Endothelial cell of umbilical vein (primary cell): ENCODE measurements around the gene TRIM47. TPM values are rescaled to one million over a fixed set of nuclear protein-coding genes. Genes with fewer than 3 reads are reported as not detected.

Experiments
- BruUV-seq: library from RNA; stranded (reverse); fragments of 400-500 nt; replicated peaks from 2 replicates; lab custom pipeline; 2021; lab: Mats Ljungman, UMichigan
- CTCF ChIA-PET: fragments of 300-600, 350-600 bp; sonication (Branson Sonifier 250); formaldehyde crosslinking; loops from one replicate; lab custom pipeline; 2021; ENCODE audit warnings: antibody characterized with exemption, inconsistent platforms; lab: Charles Lee
- POLR2A ChIA-PET: fragments of 300-600, 350-600 bp; sonication (Branson Sonifier 250); formaldehyde crosslinking; loops from one replicate; lab custom pipeline; 2021; ENCODE audit warnings: antibody characterized with exemption, inconsistent platforms; lab: Charles Lee
- DNase-seq: peaks from one replicate; pipeline ENCODE4 v3.0.0-alpha.2; 2011; ENCODE audit warnings: low read depth, low spot score
- FAIRE-seq: peaks from 2 replicates; lab custom pipeline; 2011; peaks lifted over from hg19 to GRCh38; lab: Jason Lieb, UNC
- H2AFZ ChIP-seq: 2 replicates; pipeline ENCODE4 v1.6.0; 2012; ENCODE audit warnings: low read depth, low read length, control low read depth, inconsistent platforms
- H3K27ac ChIP-seq: 2 replicates; pipeline ENCODE4 v1.5.1; 2011; ENCODE audit warnings: low read depth, mild to moderate bottlenecking, control low read depth, low read length, moderate library complexity; ENCODE audit not compliant: insufficient read depth
- H3K27me3 ChIP-seq, 2 experiments: 2 replicates each; pipeline versions ENCODE4 v1.6.0 to v1.6.1; 2011; ENCODE audit warnings: low read length in 2 of 2, mixed read lengths in 1 of 2; ENCODE audit not compliant: control insufficient read depth in 2 of 2, insufficient read depth in 2 of 2
- H3K36me3 ChIP-seq, 2 experiments: 2 replicates in 1 of 2; 3 replicates in 1 of 2; pipeline ENCODE4 v1.5.1; 2011; ENCODE audit warnings: low read length in 2 of 2, mild to moderate bottlenecking in 1 of 2, moderate library complexity in 1 of 2; ENCODE audit not compliant: control insufficient read depth in 2 of 2, insufficient read depth in 2 of 2; ENCODE audit errors: extremely low read depth in 1 of 2
- H3K4me1 ChIP-seq: 3 replicates; pipeline ENCODE4 v1.5.1; 2011; ENCODE audit warnings: mild to moderate bottlenecking, low read length; ENCODE audit not compliant: control insufficient read depth, insufficient read depth; ENCODE audit errors: extremely low read depth
- H3K4me2 ChIP-seq: 2 replicates; pipeline ENCODE4 v1.6.1; 2011; ENCODE audit warnings: low read length, control low read depth, mixed read lengths; ENCODE audit not compliant: insufficient read depth
- H3K4me3 ChIP-seq, 3 experiments: fragments of 200-600 bp in 1 of 3; sonication (generic), shearing (Covaris generic) in 1 of 3; replicated peaks in 1 of 3; 2 replicates each; pipeline ENCODE4 v1.5.1; 2011 to 2016; ENCODE audit warnings: control low read depth in 3 of 3, low read length in 3 of 3, mild to moderate bottlenecking in 2 of 3, inconsistent platforms in 1 of 3, low read depth in 1 of 3, moderate library complexity in 1 of 3; ENCODE audit not compliant: insufficient read depth in 1 of 3
- H3K79me2 ChIP-seq: 2 replicates; pipeline ENCODE4 v1.6.0; 2012; ENCODE audit warnings: low read length, inconsistent platforms; ENCODE audit not compliant: control insufficient read depth, insufficient read depth
- H3K9ac ChIP-seq: replicated peaks from 2 replicates; pipeline ENCODE3; 2011; ENCODE audit warnings: low read length, control low read depth; ENCODE audit not compliant: insufficient read depth; ENCODE audit errors: extremely low read depth
- H3K9me1 ChIP-seq: replicated peaks from 3 replicates; pipeline ENCODE4 v1.6.0; 2011; ENCODE audit warnings: mild to moderate bottlenecking, low read length; ENCODE audit not compliant: control insufficient read depth, insufficient read depth; ENCODE audit errors: extremely low read depth
- H3K9me3 ChIP-seq: replicated peaks from 2 replicates; pipeline ENCODE4 v1.5.1; 2012; ENCODE audit warnings: low read length, inconsistent platforms; ENCODE audit not compliant: control insufficient read depth, insufficient read depth
- H4K20me1 ChIP-seq: replicated peaks from 2 replicates; pipeline ENCODE3; 2011; ENCODE audit warnings: mild to moderate bottlenecking, low read length; ENCODE audit not compliant: control insufficient read depth, insufficient read depth; ENCODE audit errors: extremely low read depth
- CTCF ChIP-seq, 2 donors: IDR thresholded peaks; 1 replicate in 1 of 2; 2 replicates in 1 of 2; pipeline ENCODE4 v1.5.1; 2011; ENCODE audit warnings: low read length in 2 of 2, mild to moderate bottlenecking in 2 of 2, moderate library complexity in 2 of 2, control low read depth in 1 of 2, inconsistent platforms in 1 of 2, low read depth in 1 of 2; ENCODE audit not compliant: insufficient read depth in 1 of 2; ENCODE audit errors: extremely low read depth in 1 of 2
- EZH2 ChIP-seq: IDR thresholded peaks from 2 replicates; pipeline ENCODE4 v1.6.1; 2012; ENCODE audit warnings: borderline replicate concordance, low read depth, mild to moderate bottlenecking, moderate library complexity, low read length, inconsistent platforms; ENCODE audit not compliant: severe bottlenecking
- FOS ChIP-seq: IDR thresholded peaks from 2 replicates; pipeline ENCODE4 v1.6.1; 2011; ENCODE audit warnings: mild to moderate bottlenecking, low read length, moderate library complexity, borderline replicate concordance; ENCODE audit not compliant: insufficient read depth
- GATA2 ChIP-seq: IDR thresholded peaks from 2 replicates; pipeline ENCODE4 v1.7.0; 2011; ENCODE audit warnings: low read depth, mild to moderate bottlenecking, moderate library complexity, mixed read lengths, low read length; ENCODE audit not compliant: insufficient read length, insufficient read depth
- JUN ChIP-seq: IDR thresholded peaks from 2 replicates; pipeline ENCODE4 v1.6.1; 2011; ENCODE audit warnings: borderline replicate concordance, low read depth; ENCODE audit not compliant: insufficient read length, insufficient read depth
- MAX ChIP-seq: IDR thresholded peaks from 2 replicates; pipeline ENCODE4 v1.6.1; 2011; ENCODE audit not compliant: insufficient read depth, insufficient read length
- MYC ChIP-seq: IDR thresholded peaks from one replicate; pipeline ENCODE4 v1.6.1; 2011; ENCODE audit warnings: mild to moderate bottlenecking, low read depth, low read length
- POLR2A ChIP-seq: IDR thresholded peaks from 2 replicates; pipeline ENCODE4 v1.6.1; 2012; ENCODE audit warnings: low read depth, mild to moderate bottlenecking, control low read depth, low read length
- POLR2AphosphoS5 ChIP-seq: IDR thresholded peaks from 2 replicates; pipeline ENCODE4 v1.6.1; 2012; ENCODE audit warnings: low read depth, mild to moderate bottlenecking, control low read depth, low read length, moderate library complexity; ENCODE audit not compliant: insufficient read depth
- dilution Hi-C: fragments of 300-500 bp; cut with MboI; formaldehyde crosslinking; loops from one replicate; pipeline ENCODE4 v1.15.0; 2019; ENCODE audit warnings: low sequenced_read_pairs; ENCODE audit not compliant: extremely low pct_ligation_motif_present
- intact Hi-C: fragments of 100-400 bp; cut with micrococcal nuclease; formaldehyde crosslinking; loops from one replicate; pipeline ENCODE4 v1.10.0; 2022
- polyA plus RNA-seq, 4 experiments: library from polyadenylated mRNA; depleted of rRNA in 3 of 4; stranded (reverse) in 3 of 4; unstranded in 1 of 4; fragments of >200 nt; gene quantifications; 2 replicates each; pipeline versions ENCODE4 v1.2.1 to v1.2.3, GENCODE V29; 2011 to 2012; ENCODE audit warnings: missing spikeins in 1 of 4
- total RNA-seq: library from RNA; stranded (reverse); gene quantifications from 2 replicates; pipeline ENCODE4 v1.2.3, GENCODE V29; 2021

Gene TRIM47
- total and polyA plus RNA-seq, 2 donors (not counting 3 experiments of a cell fraction or from before 2014, with no cell fraction given), result 67.7 to 75.1 TPM

- H3K79me2 ChIP-seq, result no peaks in the 10 kb centered on the region
- TF ChIP-seq EZH2 (no peak), MYC (no peak), POLR2AphosphoS5 (no peak), CTCF (IDR thresholded peaks at IDR 0.05; ENCODE audit: extremely low read depth in 1 of 2, insufficient read depth in 1 of 2, low read depth in 1 of 2, low read length in 2 of 2) (no peak), POLR2A (no peak), MAX (no peak), FOS (no peak), GATA2 (no peak), JUN (no peak)
- H3K9me3 ChIP-seq, result no peaks in the 10 kb centered on the region
- CTCF ChIA-PET, result interaction anchor here (2.3 kb wide), 1 partner anchor 9 kb away, joined by 7 read pairs; the partner anchor contains the start of gene MRPL38
- H3K36me3 ChIP-seq, result no peaks in the 10 kb centered on the region
- FAIRE-seq, result no peak
- H2AFZ ChIP-seq, result no peak overlapping the region
- H3K27ac ChIP-seq, result no peak overlapping the region
- H3K4me3 ChIP-seq, result no peak overlapping the region
- no peak overlapping the region for H3K4me2 ChIP-seq
- H3K4me1 ChIP-seq, result no peaks in the 10 kb centered on the region
- no TSS peak for BruUV-seq
- H3K9ac ChIP-seq, result no peak overlapping the region
- H4K20me1 ChIP-seq, result no peaks in the 10 kb centered on the region
- intact Hi-C loops (no loop called here), dilution Hi-C loops (no loop called here)
- DNase-seq, result no peak
- POLR2A ChIA-PET, result no interaction called here
- no peaks in the 10 kb centered on the region for H3K9me1 ChIP-seq
- no peaks in the 10 kb centered on the region for H3K27me3 ChIP-seq
Observed at GRCh38 chr17:75913537-75914210, 35.3 kb upstream of the TRIM47 start.
